OCI-M1 (cell line): ENCODE measurements around the gene PNKP.

ENCODE experiments used
- DNase-seq: peaks from one replicate; lab custom pipeline; 2025; lab: John Stamatoyannopoulos, UW

The PNKP gene

DNA sequence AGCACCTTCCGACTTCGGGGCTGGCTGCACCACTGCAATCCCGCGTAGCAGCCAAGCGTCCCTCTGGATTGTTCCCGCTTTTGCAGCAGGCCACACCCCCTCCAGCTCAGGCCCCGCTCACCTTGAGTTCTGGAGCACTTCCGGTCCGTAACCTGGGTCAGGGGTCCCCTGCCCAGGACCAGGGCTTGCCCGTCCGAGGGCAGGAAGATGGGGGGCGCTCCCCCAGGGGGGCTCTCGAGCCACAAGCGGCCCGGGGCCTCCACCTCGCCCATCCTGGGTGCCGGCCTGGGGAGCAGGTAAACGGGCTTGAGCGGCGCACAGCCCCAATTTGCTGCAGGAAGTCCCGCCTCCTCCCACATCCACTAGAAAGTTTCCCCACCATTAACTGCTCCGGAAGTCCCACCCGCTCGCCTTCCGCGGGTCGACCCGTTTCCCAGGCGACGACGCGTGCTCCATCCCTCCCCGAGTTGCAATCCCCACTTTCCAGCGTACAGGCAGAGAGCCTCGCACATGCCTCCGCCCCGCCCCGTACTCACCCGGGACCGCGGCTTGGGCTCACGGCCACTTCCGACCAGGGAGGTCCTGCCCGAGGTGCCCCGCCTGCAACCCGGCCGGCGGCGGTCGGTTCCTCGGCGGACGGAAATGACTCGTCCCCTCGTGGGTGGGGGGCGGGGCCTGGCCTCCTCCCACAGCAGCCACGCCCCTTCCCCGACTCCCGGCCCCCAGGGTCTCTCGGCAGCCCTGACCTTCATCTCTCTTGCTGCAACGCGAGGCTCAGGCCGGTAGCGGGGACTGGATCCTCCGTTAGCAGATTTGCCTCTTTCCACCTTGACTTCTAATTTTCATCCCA is at the start of gene PNKP:
Gene PNKP, minus strand, starts transcription at position 644 of the 850 bp plus-strand sequence. Its CDS starts 372 bp downstream, at position 272.
- DNase-seq = peak; percentile 97

DNA sequence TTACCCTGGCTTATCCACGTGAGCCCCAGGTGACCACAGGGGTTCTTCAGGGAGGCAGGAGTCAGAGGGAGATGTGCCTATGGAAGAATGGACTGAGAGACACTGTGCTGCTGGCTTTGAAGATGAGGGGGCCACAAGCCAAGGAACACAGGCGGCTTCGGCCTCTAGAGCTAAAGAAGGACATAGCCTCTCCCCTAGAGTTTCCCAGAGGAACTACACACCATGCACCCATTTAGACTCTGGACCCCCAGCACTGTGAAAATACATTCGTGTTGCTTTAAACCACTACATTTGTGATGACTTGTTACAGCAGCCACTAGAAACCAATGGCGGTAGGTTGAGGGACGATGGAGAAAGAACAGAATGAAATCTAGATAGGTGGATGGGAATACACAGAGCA is 47.9 kb upstream of the PNKP start:
- no peak for DNase-seq

DNA sequence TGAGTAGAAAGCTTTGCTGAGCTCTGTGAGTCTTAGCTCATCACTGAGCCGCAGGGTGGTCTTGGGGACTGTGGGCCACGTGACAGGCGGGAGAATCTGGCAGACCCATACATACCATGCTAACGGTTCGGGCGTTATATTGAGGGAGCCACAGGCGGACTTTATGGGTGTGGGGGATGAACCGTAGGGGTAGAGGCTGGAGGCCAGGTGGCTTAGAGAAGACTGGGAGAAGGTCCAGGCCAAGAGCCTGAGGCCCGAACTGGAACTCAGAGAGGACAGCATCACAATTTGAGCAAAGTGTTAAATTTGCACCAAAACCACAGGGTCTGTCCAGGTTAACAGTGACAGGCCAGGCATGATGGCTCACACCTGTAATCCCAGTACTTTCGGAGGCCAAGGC is 46.3 kb upstream of the PNKP start:
- no peak for DNase-seq

DNA sequence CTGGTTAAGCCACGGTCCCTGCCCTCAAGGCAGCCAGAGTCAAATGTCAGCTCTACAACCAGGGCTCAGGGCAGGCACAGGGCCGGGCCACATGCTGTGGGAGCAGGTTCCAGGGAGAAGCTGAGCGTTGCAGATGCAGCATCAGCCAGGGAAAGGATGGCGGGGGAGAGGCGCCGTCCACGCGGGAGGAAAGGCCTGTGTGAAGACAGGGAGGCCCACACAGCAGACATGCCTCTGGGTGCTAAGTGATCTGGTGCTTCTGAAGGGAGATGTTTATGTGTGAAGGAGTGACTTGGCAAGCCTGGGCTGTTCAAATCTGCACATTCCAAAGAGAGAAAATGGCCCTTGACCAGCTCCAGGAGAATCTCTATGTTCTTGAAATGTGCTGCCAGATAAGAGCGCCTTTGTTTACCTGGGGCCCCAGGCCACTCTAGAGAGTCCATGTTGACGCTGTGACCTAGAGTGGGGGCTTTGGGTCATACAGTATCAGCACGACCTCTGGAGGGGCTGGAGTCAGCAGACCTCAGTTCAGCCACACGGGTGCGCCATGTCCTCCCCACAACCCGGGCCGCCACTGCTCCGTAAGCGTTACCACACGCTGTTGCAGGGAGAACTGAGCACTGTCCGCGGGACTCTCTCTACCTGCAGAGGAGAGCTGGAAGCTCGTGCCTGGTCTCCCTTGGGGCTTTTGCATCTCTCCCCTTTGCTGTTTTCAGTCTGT is 45.7 kb upstream of the PNKP start:
- DNase-seq = no peak

DNA sequence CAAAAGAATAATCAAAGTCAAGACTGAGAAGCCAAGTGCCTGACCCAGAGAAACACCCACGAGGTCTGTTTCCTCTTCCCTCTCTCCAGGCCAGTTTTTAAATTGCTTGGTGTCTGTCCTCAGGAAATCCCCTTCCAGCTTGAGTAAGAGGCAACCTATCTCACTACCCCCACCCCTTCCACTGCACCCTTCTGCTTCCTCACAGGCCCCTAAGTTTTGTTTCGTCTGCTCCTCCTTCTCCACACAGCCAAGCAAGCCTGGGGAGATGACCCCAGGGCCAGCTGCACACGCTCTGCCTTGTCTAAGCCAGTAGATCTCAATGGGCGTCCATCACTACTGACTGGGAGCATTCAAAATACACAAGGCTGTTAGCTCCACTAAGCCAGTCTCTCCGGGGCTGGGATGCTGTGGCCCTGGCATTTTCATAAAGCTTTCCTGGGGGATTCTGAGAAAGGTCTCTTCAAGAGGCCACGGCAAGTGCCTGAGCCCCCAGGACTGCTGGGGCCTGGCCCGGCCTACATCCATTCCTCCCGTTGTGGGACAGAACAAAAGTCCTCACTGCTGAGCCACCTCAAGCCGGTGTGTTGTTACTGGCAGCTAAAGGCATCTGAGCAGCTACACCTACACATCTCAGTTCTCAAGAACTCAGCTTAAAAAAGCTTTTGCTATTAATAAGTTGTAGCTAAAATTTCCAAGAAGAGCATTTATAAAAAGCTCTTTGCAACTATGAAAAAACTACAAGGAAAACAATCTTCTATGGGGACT is 44.2 kb upstream of the PNKP start:
- DNase-seq = no peak

DNA sequence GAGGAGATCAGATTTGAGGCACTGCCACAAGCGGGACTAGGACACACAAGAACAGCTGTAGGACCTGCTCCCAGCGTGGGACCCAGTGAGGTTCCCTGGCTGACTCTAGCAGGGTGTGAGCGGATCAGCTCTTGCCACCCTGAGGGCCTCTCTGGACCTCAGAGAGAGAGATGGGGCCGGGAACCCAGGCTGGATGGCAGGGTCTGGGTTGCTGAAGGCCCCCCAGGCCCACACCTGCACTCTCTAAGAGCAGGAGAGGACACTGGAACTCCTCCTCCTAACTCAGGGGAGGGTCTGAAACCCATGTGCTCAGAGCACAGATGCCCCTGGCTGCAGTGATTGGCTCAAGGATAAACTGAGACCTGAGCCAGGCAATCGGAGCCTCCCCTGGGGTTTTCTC is 42.8 kb upstream of the PNKP start:
- DNase-seq = no peak

DNA sequence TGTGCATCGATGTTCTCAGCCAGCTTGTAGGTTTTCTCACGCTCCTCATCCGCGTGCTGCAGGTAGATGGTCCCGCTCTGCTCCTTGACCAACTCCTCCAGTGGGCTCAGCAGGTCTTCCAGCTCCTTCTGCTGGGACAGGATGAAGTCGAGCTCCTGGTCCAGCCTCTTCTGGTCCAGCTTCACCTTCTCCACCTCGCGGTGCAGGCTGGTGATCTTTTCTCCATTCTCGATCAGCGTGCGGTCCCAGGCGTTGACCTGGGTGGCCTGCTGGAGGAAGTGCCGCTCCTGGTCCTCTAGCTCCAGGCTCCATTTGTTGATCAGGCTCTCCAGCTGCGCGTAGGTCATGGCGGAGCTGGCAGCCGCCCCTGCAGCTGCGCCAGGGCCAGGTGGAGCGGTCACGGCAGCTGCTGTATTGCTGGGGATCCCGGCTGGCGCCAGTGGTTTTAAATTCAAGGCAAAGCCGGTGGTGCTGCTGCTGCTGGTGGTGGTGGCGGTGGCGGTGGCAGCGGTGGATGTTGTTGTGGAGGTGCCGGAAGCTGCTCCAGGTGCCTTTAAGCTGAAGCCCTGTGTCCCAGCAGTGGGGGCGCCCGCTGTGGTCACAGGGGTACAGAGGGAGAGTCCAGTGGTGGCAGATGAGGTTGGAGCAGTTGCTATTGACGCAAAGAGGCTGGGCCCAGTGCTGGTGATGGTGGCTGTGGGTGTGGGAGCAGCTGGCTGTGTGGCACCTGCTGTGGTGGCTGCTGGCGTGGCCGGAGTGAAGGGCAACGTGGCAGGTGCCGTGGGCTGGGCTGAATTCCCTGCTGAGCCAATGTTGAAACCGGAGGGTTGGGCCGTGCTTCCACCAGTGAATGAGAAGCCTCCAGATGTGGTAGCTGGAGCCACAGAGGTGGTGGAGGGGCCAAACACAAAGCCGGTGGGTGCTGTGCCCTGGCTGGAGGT is 41.4 kb upstream of the PNKP start:
- no peak for DNase-seq

DNA sequence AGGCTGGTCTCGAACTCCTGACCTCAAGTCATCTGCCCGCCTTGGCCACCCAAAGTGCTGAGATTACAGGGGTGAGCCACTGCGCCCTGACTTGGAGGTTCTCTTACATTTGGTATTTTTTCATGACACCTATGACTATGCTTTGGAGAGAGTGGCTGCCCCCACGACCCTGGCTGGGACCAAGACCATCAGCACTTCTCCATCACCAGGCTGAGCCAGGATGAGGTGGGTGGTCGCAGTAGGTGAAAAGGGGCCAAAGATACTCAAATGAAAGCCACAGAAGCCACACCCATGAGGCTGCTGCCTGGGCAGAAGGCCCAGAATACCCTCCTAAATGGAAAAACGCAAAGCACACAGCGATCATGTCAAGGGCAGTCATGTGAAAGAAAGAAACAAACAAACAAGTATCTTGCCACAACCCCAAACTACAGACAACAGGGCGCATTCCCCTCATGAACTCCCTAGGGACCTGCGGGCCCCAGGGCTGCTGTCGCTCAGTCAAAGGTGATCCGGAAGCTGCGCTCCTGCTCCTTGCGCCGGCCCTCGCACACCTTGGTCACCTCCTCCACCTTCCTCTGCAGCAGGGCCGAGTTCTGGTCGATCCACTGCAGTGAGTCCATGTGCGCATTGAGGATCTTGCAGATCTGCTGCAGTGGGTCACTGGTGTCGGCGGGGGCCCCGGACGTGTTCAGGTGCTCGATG is 40.5 kb upstream of the PNKP start:
- DNase-seq = no peak

DNA sequence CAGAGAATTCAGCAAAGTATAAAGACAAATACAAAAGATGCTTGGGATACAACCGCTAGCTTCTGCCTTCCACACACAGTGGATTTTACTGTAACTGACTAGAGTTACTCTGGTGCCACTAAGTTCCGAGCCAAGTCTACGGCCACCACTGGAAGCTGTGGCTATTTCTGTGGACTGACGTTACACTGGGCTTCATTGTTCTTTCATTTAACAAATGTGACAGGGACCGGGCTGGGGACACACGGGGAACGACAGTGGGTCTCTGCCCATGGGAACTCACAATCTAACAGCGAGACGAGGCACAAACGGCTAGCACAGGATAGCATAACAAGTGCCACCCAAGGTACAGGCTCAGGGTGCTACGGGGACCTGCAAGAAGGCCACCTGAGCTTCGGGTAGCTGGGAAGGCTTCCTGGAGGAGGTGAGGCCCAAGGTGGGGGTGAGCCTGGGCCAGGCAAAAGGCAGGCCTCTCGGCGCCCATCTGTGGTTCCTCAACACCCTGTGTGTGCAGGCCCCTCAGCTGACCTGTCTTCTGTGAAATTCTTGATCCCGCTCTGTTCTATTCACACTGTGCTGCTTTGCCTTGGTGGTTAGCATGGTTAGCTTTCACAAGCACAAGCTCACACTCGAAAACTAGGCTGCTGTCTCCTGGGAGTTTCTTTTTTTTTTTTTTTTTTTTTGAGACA is 39.6 kb upstream of the PNKP start:
- DNase-seq = no peak

DNA sequence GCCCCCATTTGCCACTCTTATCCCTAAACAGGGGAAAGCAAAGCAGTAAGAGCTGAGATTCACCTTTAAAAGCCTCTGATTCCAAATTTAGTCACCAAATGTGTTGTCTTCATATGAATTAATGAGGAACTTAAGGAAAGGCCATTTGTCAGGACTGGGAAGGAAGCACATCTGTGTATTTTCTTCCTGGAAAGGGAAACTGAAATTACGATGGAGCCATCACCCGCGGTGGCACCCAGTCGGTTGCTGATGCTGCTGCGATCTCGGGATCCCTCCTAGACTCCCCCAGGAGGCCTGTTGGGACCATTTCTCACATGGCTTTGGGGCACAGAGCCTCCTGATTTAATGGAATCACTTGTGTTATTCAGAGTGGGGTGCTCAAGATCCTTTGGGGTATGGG is 36.8 kb upstream of the PNKP start:
- DNase-seq = no peak

DNA sequence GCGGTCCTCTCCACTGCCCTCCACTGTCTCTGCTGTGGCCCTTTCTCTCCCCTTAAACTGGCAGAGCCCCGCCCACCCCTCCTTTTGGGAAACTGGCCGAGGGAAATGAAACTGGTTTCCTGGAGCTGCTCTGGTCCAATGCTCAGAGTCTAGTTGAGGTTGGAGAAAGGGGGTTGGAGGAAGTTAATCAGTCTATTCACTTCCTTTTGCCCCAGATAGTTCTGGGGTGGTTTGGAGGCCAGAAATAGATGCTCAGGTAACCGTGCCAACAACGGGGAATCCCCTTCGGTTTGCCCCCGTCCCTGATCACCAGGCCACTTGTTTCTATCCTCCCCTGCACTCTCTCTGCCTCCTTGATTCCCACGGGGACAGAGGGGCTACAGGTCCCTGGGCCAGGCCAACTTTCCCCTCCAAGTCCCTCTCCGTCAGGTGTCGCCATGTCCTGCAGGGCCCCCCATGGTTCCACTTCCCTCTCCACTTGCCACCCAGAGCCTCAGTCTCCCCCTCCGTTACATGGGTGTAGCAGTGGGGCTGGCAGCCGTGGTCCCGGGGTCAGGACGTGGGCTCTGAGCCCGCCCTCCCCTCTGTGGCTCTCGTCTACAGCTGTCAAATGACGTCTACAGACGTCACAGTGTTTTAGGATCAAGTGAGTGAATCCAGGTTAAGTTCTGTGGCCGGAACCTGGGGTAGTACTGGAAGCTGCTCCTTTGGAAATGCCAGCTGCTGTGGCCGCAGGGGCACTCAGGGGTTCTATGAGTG is 29.7 kb upstream of the PNKP start, which contains the start of gene IL4I1:
Gene IL4I1, minus strand, starts transcription at position 25 of the 759 bp plus-strand sequence. CDS start 727 bp downstream, outside the sequence.
- peak; percentile 63 for DNase-seq

DNA sequence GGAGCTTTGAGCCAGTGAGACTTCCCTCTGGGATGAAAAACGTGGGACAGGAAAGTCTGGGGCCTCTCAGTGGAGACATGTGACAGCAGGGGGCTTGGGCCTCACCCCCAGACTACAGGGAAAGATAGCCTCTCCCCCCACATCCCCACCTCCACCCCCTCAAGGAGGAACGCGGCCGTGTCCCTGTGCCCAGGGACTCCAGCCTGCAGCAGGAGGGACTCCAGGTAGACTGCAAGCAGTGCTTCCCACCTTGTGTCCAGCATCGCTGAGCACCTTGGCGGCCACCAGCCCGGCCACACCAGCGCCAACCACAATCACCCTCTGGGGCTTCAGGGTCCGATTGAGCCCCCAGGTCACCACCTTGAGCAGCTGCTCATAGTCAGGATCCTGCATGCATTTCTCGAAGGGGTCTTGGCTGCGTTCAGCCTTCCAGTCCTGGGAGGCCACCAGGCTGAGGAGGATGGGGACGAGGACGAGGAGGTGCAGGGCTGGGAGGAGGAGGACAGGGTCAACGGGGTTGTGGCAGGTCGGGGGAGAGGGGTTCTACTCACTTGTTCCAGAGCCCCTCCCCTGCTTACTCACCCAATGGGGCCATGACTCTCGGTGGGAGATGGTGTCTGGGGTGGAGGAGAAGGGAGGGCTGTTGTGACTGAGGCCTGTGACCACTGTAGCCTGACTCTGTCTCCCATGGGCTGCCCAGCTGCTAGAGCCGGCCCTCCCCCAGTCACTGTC is 28.4 kb upstream of the PNKP start:
- DNase-seq = no peak

DNA sequence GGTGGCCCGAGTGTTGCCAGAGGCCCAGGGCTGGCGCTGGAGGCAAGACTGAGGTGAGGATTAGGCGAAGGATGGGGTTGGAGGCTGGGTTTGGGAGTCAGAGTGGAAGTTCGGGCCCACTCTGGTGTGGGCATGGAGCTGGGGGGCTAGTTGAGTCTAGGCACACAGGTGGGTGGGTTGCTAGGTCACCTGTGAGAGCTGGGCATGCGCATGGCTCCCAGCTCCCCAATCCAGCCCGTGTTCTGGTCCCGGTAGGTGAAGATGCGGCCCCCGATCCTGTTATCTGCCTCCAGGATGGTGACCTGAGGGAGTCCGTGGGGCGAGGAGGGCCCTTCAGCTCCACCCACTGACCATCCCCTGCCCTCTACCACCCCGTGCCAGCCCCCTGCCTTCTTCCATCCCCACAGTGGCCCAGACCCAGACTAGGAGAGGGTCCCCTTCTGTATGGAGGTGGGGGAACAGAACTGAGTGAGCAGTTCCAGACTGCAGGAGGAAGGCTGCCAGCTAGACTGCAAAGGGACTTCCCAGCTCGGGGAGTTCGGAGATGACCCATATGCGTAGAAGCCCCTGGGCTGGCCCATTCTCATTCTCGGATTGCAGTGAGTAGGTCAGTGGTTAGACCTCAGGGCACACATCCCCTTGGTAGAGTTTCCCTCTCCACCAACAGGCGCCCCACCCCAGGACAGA is 27.6 kb upstream of the PNKP start:
- DNase-seq = no peak

DNA sequence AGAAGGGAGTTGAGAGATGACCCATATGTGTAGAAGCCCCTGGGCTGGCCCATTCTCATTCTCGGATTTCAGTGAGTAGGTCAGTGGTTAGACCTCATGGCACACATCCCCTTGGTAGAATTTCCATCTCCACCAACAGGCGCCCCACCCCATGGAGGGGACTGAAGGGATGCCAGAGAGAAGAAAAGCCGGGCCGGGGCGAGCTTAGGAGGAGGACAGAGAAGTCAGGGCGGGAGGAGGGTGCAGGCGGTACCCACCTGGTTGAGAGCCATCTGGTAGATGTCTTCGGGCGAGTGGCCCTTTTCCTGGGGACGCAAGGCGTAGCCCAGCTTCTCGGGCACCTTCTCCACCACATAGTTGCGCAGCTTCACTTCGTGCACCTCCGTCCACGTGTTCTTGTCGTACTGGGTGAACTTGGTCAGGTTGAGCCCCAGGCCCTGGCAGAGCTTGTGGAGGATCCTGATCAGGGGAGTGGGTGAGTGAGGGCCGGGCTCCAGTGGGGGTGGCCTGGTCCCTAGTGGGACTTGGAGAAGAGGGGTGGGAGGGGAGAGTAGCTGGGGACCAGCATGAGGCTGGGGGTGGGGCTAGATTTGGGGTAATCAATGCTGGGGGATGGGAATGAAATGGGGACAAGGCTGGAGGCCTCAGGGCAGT is 26.8 kb upstream of the PNKP start:
- no peak for DNase-seq

DNA sequence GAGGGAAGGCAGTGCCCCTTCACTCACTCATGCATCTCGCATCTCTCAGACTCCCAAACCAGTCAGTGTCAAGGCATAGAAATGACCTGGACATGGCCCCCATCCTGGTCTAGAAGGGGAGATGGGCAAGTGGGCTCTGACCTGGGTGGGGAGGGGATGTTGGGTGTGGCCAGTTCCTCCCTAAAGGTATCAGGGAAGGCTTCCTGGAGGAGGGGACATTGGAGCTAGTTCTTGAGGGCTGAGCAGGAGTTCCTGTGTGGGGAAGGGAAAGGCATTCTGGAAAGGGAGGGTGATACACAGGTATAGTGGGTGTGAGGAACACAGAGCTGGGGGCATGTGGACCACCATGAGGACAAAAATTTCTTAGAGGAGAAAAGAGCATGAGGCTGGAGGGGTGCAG is 25.3 kb upstream of the PNKP start:
- no peak for DNase-seq

DNA sequence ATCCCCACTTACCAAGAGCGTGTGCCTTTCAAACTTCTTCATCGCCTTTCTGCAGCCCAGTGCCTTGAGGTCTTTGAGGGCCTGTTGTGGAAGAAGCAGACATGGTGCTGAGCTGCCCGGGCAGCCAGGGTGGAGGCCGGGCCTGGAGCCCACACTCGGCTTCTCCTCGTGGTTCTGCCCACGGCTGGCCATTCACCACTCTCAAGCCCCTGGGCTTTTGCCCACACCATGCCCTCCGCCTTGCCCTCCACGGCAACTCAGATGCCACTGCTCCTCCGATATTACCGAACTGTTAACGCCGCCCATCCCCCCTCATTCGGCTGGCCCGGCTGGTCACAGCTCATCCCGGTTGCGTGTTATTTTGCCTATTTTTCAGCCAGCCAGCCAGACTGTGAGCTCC is 24.0 kb upstream of the PNKP start:
- DNase-seq = no peak
